ENCODE results near the gene FBXO10.
"Not testable (repeated sequence)": the region's sequence is repeated elsewhere in the genome, so short reads cannot be mapped to it uniquely, and the experiment has no call there.

GRCh38 chr9:37602061-37602460 is 25.9 kb upstream of the FBXO10 start:
- not testable (repeated sequence) for TF ChIP-seq POLR2A (IDR thresholded peaks at IDR 0.05; ENCODE audit: extremely low read depth, insufficient read length); CTCF (IDR thresholded peaks at IDR 0.05; ENCODE audit: low read depth, low read length)

All from NB4 (cell line).